NCI-H748 (cell line): ENCODE results near the gene FAF1.
"Not testable (repeated sequence)": the region's sequence is repeated elsewhere in the genome, so short reads cannot be mapped to it uniquely, and the experiment has no call there.

Experiments used
- DNase-seq: peaks from one replicate; lab custom pipeline; 2025; ENCODE audit not compliant: unreplicated experiment; lab: John Stamatoyannopoulos, UW

Gene FAF1

GRCh38 chr1:50917138-50918137, 42.6 kb downstream of the FAF1 start:
- no peak for DNase-seq

- no peak for DNase-seq
These were observed 44.4 kb downstream of the FAF1 start for GRCh38 chr1:50915621-50916020.

GRCh38 chr1:50913954-50914353, 46.1 kb downstream of the FAF1 start:
- no peak for DNase-seq

- DNase-seq: not testable (repeated sequence)
These were observed 49.7 kb downstream of the FAF1 start for GRCh38 chr1:50910356-50910755.

- DNase-seq: not testable (repeated sequence)
These were observed 52.5 kb downstream of the FAF1 start for GRCh38 chr1:50907610-50908009.

GRCh38 chr1:50906050-50906449, 54.0 kb downstream of the FAF1 start:
- not testable (repeated sequence) for DNase-seq

GRCh38 chr1:50902419-50902818, 57.6 kb downstream of the FAF1 start:
- no peak for DNase-seq

GRCh38 chr1:50901872-50902271, 58.2 kb downstream of the FAF1 start:
- no peak for DNase-seq

- DNase-seq: no peak
These were observed 61.3 kb downstream of the FAF1 start for GRCh38 chr1:50898773-50899172.

- DNase-seq: no peak
These were observed 65.7 kb downstream of the FAF1 start for GRCh38 chr1:50894340-50894739.

GRCh38 chr1:50893466-50893865, 66.6 kb downstream of the FAF1 start:
- DNase-seq: no peak

- DNase-seq: not testable (repeated sequence)
These were observed 72.5 kb downstream of the FAF1 start for GRCh38 chr1:50887555-50887954.

- no peak for DNase-seq
These were observed 79.7 kb downstream of the FAF1 start for GRCh38 chr1:50880373-50880772.

- no peak for DNase-seq
These were observed 80.9 kb downstream of the FAF1 start for GRCh38 chr1:50879137-50879536.

- DNase-seq: no peak
These were observed 81.6 kb downstream of the FAF1 start for GRCh38 chr1:50878434-50878833.

GRCh38 chr1:50877641-50878040, 82.4 kb downstream of the FAF1 start:
- no peak for DNase-seq

GRCh38 chr1:50873458-50874187, 86.4 kb downstream of the FAF1 start:
- DNase-seq: peak; percentile 73

- not testable (repeated sequence) for DNase-seq
These were observed 95.2 kb downstream of the FAF1 start for GRCh38 chr1:50864845-50865244.

GRCh38 chr1:50861772-50862171, 98.3 kb downstream of the FAF1 start:
- DNase-seq: no peak

GRCh38 chr1:50860702-50861101, 99.4 kb downstream of the FAF1 start:
- DNase-seq: no peak

GRCh38 chr1:50860256-50860655, 99.8 kb downstream of the FAF1 start:
- no peak for DNase-seq

GRCh38 chr1:50859657-50860056, 100.4 kb downstream of the FAF1 start:
- DNase-seq: no peak
